PFSK-1 (cell line): Measurements from ENCODE around the gene SLC4A2.

Experiments
- FOXP2 ChIP-seq: optimal IDR thresholded peaks from 2 replicates; pipeline ENCODE3; 2011; ENCODE audit warnings: borderline replicate concordance, control low read depth, inconsistent platforms; ENCODE audit not compliant: insufficient read depth; ENCODE audit errors: extremely low read length, extremely low read depth
- POLR2AphosphoS5 ChIP-seq: IDR thresholded peaks from 2 replicates; pipeline ENCODE4 v1.6.1; 2012; ENCODE audit warnings: low read depth, mild to moderate bottlenecking, control low read depth, low read length, moderate library complexity
- SIN3A ChIP-seq: IDR thresholded peaks from 2 replicates; pipeline ENCODE4 v1.6.1; 2012; ENCODE audit warnings: mild to moderate bottlenecking, low read length, moderate library complexity, borderline replicate concordance; ENCODE audit not compliant: insufficient read depth
- TAF1 ChIP-seq: IDR thresholded peaks from 2 replicates; pipeline ENCODE4 v1.6.1; 2012; ENCODE audit warnings: low read length, control low read depth, borderline replicate concordance; ENCODE audit not compliant: insufficient read depth
- TF ChIP-seq, protein P1 (sequence below), 2 experiments: IDR thresholded peaks; 2 replicates each; pipeline versions ENCODE4 v1.6.1 to v1.8.0; 2011 to 2012; ENCODE audit warnings: low read depth in 2 of 2, low read length in 2 of 2, control low read depth in 1 of 2, inconsistent platforms in 1 of 2, mild to moderate bottlenecking in 1 of 2, moderate library complexity in 1 of 2; ENCODE audit not compliant: insufficient read depth in 1 of 2

Gene SLC4A2

DNA sequence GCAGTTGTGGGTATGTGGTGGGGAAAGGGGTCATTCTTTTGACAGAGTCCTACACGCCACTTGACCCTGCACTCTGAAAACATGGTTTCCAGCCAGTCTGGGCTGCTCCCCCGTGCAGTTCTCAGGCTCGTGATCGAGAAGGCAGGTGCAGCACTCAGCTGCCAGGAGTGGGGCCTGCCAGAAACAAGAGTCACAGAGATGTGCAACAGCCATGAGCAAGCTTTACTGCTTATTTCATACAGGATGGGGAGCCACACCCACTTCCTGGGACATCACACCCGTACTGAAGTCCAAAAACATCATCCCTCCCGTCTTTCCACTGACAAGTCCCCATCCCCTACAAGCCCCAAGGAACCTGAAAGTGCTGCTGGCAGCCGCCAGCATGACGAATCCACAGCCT is 44.4 kb upstream of the SLC4A2 start:
- no peak for TF ChIP-seq FOXP2
- no peak for TF ChIP-seq SIN3A
- TF ChIP-seq POLR2AphosphoS5: no peak
- no peak for TF ChIP-seq TAF1
- TF ChIP-seq, protein P1, sequence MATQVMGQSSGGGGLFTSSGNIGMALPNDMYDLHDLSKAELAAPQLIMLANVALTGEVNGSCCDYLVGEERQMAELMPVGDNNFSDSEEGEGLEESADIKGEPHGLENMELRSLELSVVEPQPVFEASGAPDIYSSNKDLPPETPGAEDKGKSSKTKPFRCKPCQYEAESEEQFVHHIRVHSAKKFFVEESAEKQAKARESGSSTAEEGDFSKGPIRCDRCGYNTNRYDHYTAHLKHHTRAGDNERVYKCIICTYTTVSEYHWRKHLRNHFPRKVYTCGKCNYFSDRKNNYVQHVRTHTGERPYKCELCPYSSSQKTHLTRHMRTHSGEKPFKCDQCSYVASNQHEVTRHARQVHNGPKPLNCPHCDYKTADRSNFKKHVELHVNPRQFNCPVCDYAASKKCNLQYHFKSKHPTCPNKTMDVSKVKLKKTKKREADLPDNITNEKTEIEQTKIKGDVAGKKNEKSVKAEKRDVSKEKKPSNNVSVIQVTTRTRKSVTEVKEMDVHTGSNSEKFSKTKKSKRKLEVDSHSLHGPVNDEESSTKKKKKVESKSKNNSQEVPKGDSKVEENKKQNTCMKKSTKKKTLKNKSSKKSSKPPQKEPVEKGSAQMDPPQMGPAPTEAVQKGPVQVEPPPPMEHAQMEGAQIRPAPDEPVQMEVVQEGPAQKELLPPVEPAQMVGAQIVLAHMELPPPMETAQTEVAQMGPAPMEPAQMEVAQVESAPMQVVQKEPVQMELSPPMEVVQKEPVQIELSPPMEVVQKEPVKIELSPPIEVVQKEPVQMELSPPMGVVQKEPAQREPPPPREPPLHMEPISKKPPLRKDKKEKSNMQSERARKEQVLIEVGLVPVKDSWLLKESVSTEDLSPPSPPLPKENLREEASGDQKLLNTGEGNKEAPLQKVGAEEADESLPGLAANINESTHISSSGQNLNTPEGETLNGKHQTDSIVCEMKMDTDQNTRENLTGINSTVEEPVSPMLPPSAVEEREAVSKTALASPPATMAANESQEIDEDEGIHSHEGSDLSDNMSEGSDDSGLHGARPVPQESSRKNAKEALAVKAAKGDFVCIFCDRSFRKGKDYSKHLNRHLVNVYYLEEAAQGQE (IDR thresholded peaks at IDR 0.05; ENCODE audit: insufficient read depth in 1 of 2, low read depth in 2 of 2, low read length in 2 of 2): no peak

DNA sequence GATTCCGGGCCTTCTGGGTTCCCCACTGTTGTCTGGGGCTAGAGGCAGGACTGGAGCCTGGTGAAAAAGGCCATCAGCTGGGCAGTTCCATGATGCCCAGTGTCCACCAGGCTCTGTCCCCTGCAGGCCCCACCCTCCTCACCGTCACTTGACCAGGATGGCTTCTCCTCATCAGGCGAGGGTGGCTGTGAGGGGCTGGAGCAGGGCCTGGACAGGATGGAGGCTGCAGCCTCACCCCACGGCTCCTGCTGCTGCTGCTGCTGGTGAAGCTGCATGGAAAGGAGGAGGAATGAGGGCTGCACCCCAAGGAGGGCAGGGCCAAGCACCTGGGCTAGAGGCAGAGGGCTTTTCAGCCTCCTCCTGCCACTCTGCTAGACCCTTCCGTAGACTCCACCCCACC is 43.4 kb upstream of the SLC4A2 start:
- TF ChIP-seq, protein P1 (IDR thresholded peaks at IDR 0.05; ENCODE audit: insufficient read depth in 1 of 2, low read depth in 2 of 2, low read length in 2 of 2): no peak
- TF ChIP-seq FOXP2 (no peak), SIN3A (no peak)

DNA sequence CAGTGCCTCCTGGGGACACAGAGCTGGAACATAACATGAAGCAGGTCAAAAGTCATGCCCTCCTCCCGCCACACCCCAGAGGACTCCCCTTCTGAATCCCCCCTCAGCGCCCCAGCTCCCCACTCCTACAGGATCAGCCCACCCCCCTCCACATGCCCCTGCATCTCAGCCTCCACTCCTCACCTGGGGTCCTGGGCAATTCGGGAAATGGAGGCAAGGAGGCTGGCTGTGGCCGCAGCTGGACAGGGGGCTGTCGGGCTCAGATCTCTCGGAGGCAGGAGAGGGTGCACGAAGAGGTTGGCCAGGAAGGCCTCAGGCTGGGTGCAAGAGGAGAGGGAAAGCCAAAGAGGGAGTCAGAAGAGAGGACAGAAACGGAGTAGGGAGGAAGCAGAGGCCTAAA is 42.9 kb upstream of the SLC4A2 start:
- TF ChIP-seq TAF1: no peak
- TF ChIP-seq POLR2AphosphoS5: no peak
- no peak for TF ChIP-seq SIN3A

DNA sequence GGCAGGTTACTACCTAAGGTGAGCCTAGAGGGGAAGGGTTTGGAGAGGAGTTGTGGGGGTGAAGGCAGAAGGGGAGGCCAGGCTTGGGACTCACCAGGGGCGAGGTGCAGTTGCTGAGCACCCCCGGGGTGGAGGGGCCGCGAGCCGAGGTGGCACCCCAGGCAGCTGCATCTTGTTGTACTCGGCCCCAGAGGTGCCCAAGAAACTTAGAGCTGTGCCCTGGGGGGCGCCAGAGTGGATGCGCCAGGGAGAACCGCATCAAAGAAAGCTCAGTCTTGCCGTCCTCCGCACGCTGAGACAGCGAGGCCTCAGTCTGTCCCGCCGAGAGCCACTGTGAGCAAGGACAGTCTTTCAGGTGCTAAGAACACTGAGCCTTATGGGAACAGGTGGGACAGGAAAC is 42.4 kb upstream of the SLC4A2 start:
- no peak for TF ChIP-seq FOXP2
- TF ChIP-seq SIN3A: no peak
- TF ChIP-seq, protein P1 (IDR thresholded peaks at IDR 0.05; ENCODE audit: insufficient read depth in 1 of 2, low read depth in 2 of 2, low read length in 2 of 2): no peak
- TF ChIP-seq TAF1: no peak
- TF ChIP-seq POLR2AphosphoS5: no peak

DNA sequence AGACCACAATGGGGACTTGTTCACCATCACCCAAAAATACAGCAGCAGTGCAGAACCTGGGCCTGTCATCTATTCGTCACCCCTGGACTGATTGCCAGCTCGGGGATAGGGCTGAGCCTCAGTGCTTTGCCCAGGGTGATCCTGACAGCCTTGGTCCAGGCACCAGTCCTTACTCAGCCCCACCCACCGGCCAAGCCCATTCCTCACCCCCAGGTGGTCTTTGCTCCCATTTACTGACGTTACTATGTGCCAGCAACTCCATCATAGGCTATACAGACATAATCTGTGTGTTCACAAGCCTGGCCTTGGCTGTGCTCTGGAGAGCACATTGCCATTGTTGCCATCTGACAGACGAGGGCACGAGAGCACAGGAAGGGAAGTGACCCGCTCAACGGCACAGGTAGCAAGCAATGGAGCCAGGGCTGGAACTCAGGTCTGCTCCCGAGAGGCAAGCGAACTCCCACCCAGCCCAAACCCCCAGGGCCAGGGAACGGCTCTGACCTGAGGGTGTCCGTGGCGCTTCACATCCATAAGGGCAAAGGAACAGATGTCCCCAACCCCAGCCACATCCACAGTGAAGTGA is 41.9 kb upstream of the SLC4A2 start:
- TF ChIP-seq, protein P1 (IDR thresholded peaks at IDR 0.05; ENCODE audit: insufficient read depth in 1 of 2, low read depth in 2 of 2, low read length in 2 of 2): no peak
- no peak for TF ChIP-seq FOXP2
